HG03354 (cell line): ENCODE results near the gene FMO3.

ENCODE experiments used
- ATAC-seq: cut with Tn5 transposase; IDR thresholded peaks from one replicate; pipeline ENCODE4 v1.9.1; 2021; ENCODE audit warnings: mild to moderate bottlenecking; ENCODE audit not compliant: unreplicated experiment, poor library complexity, severe bottlenecking

FMO3 gene

DNA sequence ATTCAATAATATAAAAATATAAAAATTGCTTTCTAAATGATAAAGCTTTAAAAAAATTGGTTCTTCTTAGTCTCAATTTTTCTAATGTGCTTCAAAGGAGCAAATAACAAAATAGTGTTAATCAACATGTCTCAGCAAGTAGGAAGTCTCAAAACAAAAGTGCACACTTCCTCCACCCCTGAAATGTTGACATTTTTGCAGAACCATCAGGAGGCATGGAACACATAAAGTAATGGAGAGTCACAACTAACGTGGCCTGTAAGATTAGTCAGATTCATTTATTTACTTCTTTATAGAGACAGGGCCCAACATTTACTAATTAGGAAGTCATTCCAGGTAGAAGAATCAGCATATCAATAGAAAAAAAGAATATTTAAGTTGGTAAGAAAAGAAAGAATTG lies 59.5 kb downstream of the FMO3 start:
- no peak for ATAC-seq

DNA sequence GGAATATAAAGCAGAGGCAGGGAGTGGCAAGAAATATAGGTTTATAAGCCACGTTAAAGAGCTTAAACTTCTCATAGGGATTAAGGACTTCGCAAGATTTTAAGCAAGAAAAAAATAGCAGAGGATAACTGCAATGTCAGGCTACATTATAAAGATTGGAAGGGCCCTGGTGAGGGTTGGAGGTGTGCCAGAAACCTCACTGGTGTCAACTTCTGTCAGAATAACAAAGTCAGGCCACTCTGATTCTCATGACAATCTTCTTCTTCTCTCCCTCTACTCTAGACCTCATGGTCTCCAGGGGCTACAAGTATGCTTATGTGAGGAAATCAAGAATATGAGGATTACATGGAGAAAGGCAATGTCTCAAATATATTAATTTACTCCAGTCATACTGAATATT lies 61.8 kb downstream of the FMO3 start:
- no peak for ATAC-seq

DNA sequence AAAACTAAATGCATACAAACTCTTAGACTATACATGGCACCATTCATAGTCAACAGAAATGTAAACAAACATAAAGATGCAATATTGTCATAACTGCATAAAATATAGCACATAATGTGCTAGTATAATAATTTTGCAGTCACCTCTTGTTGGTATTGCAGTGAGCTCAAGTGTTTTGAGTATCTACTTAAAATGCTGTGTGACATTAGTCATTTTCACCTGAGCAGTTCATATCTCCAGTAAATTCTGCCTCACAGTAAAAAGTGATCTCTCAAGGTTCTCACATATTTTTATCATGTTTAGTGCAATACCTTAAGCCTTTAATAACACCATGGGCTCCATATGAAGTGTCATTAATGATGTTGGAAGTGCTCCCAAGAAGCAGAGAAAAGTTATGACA lies 64.8 kb downstream of the FMO3 start:
- ATAC-seq: no peak

DNA sequence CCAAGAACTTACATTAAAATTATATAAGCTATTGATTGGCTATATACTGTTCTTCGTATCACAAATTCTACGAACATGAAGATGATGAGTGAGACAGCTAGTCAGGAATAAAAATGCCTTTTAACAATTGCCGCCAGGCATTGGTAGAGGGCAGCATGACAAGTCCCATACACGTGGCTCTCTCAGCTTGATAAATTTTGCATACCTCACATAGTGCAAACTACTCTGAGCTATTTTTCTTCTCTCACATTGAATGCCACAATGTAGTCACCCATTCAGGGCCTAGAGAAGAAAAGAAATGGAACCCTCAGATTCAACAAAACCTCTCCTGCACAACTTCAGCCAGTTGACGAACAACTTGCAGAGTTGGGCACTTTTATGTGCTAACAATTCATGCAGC lies 67.4 kb downstream of the FMO3 start:
- no peak for ATAC-seq

DNA sequence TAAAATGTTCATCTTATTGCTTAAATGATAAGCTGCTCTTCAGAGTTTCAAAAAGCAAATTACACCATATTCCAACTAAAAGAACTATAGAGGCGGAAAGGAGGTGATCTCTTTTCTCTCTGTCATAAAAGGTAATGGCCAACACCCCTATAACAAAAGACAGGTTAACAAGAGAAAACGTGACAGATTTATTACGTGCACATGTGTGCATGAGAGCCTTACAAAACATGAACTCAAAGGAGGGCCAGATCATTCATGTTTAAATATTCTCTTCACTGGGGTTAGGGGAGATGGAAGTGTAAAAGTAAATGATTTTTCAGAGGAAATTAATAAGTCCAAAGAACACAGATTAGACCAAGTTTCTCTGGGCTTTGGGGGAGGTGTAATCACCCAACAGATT lies 67.8 kb downstream of the FMO3 start:
- ATAC-seq: no peak

DNA sequence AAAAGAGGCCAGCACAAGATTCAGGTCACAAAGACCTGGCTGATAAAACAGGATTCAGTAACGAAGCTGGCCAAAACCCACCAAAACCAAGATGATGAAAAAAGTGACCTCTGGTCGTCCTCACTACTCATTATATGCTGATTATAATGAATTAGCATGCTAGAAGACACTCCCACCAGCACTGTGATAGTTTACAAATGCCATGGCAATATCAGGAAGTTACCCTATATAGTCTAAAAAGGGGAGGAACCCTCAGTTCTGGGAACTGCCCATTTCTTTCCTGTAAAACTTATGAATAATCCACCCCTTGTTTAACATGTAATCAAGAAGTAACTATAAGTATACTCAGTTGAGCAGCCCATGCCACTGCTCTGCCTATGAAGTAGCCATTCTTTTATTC lies 68.4 kb downstream of the FMO3 start:
- ATAC-seq: no peak

DNA sequence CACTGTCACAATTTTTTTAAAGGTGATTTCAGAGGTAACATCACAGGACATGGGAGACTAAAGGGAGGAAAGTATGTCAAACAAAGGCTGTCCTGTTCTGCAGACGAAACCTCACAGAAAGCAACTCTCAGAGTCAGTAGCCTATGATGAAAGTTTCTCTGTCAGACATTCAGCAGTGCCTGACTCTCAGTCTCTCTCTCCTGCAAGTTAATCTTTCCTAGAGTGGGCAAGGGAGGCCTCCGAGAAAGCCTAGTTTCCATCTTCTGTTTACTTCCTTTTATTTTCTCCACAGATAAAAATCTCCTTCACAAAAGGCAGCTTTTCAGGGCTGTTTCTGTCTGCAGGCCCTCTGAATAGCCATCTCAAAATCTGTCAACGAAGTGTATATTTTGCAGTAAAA lies 69.5 kb downstream of the FMO3 start:
- ATAC-seq: peak; percentile 91

DNA sequence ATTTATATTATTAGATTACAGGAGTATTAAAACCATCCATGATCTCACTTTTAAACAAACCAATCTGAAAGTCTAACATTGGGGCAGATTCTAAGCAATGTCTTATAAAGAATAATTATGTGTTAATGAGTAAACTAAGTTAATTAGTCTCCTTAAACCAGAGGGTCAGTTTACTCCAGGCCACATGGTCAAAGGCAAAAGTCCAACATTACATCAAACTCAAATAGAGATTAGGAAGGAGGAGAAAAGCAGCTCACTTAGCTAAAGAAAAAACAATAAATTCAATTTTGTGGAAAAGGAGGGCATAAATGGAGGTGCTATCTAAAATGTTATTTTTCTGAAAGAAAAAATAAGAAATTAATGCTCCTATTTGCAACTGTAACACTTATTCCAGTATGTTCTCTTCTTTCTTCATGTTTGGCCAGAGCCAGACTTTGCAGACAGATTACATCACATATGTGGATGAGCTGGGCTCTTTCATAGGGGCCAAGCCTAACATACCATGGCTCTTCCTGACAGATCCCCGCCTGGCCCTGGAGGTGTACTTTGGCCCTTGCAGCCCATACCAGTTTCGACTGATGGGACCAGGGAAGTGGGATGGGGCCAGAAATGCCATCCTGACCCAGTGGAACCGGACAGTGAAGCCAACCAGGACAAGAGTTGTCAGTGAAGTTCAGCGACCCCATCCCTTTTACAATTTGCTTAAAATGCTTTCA lies 70.1 kb downstream of the FMO3 start:
- peak; percentile 18 for ATAC-seq

DNA sequence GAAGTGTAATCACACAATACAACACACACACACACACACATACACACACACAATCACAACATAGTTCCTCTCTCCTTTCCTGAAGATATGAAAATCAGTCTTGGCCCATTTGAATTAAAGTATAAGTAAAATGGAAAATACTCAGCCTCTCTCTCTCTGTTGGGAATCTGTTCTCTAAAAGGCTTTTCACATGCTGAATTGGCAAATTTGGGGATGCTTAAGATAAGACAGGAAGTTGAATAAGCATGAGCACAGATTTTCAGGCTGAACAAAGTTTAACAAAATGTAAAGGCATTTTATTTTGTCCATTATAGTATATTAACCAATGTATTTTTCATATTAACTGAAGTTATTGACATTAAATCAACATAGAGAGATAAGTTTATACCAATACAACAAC lies 70.7 kb downstream of the FMO3 start:
- no peak for ATAC-seq

DNA sequence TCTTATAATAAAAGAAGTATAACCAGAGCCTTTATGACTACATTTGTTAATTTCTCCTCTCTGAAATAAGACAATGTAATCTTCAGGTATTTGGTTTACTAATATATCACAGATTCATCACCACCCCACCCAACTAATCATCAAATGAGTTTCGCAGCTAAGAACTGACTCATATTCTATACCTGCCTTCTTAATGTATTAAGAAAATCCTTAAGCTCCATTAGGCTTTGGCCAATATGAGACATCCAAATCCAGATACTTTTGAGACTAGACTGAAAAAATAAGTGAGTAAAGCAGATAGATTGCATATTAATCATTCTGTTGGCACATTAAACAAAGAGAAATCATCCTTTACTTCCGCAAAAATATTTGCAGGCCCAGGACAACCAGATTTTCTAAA lies 75.7 kb downstream of the FMO3 start:
- no peak for ATAC-seq
